Measurements from ENCODE around the gene TUBA8. TPM values are rescaled to one million over a fixed set of nuclear protein-coding genes. Genes with fewer than 3 reads are reported as not detected.
A peak's percentile ranks its signal among the peaks of the same experiment; 100 is the strongest.
"Not testable (repeated sequence)": the region's sequence is repeated elsewhere in the genome, so short reads cannot be mapped to it uniquely, and the experiment has no call there.

Gene TUBA8
- total RNA-seq = 1.0 and 1.3 TPM in 2 replicates

- DNase-seq = peak; percentile 54
Measured at GRCh38 chr22:18110194-18110953, at the start of gene TUBA8. Gene TUBA8 (plus strand): TSS chr22:18110809. CDS start chr22:18110866, 57 bp downstream.

GRCh38 chr22:18062421-18062820 is 48.2 kb upstream of the TUBA8 start:
- no peak for DNase-seq

- no peak for DNase-seq
Measured at GRCh38 chr22:18063306-18063705, 47.3 kb upstream of the TUBA8 start.

DNA sequence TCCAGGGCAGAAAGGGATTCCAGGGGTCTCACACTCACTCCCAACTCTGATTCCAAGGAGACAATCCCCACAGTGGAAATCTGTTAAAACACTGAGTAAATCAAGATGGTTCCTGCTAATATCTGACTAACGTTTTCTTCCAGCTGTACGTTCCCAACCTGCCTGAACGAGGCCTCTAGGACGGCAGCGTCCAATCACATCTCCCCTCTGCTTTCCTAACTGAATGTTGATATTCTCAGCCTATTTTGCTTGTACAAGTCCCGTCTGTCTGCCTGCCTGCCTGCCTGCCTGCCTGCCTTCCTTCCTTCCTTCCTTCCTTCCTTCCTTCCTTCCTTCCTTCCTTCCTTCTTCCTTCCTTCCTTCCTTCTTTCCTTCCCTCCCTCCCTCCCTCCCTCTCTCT is 46.9 kb upstream of the TUBA8 start:
- not testable (repeated sequence) for DNase-seq

DNA sequence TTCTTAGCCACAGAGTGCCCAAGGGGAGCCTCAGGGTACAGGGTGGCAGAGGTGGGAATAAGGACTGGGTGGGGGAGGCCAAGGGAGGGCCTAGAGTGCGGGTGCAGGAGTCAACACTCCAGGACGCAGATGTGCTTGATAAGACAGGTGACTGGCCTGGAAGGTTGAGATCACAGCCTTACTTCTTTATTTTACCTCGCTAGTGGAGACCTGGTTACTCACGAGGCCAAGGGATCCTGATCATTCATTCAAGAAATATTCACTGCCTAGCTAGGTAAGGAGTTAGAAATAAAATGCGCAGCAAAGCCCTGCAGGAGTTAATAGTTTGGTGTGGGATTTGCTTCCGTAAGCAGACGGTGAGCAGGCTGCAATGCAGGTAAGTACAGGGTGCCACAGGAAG is 46.0 kb upstream of the TUBA8 start:
- DNase-seq = no peak

- no peak for DNase-seq
Measured at GRCh38 chr22:18065256-18065655, 45.4 kb upstream of the TUBA8 start.

DNA sequence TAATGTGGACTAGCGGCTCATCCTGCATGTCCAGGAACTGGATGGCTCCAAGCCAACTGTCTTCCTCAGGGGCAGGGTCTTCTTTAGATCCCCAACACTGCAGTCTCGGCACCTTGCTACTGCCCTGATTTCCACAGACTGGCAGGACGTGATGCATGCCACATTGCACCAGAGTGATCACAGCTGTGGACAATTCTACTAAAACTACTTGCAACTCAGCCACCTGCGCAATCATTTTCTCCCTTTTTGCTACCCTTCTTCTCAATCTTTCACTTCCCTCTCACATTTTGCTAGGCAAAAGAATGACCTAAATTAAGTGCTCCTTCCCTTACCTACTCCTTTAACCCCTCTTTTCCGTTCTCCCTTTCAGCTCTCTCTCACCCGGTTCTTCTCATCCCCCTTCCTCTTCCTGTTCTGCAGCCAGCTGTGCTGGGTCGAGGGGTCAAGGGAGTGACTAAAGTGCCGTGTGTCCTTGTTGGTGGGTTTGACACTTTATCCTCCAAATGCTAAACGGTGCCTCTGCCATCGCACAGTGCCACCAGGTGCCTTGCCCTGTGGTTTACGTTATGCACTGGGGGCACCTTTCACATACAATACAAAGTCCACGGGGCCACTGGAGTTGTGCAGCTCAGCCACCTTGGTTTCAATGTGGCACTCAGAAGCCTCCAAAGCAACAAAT is 44.3 kb upstream of the TUBA8 start:
- no peak for DNase-seq

DNA sequence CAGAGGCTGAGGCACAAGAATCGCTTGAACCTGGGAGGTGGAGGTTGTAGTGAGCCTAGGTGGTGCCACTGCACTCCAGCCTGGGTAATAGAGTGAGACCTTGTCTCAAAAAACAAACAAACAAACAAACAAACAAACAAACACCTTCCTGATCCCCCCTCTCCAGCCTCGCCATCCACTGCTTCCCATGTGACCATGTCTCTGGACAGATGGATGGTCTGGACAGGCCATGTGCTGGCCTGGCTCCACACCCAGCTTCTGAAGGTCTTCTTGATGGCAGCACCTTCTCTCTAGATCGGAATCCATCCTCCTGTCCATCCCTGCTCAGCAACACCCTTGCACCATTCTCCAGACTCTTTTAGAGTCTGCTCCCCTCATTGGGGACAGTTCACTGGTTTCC is 43.5 kb upstream of the TUBA8 start:
- DNase-seq = no peak

- no peak for DNase-seq
Measured at GRCh38 chr22:18067548-18068341, 42.9 kb upstream of the TUBA8 start.

GRCh38 chr22:18068381-18068988 is 42.1 kb upstream of the TUBA8 start:
- DNase-seq = no peak

DNA sequence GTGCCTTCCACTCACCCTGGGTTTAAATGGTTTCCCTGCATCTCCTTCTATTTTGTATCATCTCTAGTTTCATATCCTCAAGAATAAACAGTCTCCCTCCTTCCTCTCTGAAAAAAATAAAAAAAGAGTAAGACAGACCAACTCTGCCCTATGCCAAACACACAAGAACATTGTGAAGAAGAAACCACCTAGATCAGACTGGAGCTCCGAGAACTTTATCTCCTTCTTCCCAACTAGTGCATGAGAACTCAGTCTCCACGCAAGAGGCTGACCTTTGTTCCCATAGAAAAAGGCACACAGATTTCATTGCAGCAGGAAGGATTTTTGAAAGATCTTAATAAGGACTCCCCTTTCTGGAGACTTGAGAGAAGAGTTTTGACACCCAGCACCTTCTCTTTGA is 41.6 kb upstream of the TUBA8 start:
- no peak for DNase-seq

- DNase-seq = no peak
Measured at GRCh38 chr22:18070041-18070440, 40.6 kb upstream of the TUBA8 start.

DNA sequence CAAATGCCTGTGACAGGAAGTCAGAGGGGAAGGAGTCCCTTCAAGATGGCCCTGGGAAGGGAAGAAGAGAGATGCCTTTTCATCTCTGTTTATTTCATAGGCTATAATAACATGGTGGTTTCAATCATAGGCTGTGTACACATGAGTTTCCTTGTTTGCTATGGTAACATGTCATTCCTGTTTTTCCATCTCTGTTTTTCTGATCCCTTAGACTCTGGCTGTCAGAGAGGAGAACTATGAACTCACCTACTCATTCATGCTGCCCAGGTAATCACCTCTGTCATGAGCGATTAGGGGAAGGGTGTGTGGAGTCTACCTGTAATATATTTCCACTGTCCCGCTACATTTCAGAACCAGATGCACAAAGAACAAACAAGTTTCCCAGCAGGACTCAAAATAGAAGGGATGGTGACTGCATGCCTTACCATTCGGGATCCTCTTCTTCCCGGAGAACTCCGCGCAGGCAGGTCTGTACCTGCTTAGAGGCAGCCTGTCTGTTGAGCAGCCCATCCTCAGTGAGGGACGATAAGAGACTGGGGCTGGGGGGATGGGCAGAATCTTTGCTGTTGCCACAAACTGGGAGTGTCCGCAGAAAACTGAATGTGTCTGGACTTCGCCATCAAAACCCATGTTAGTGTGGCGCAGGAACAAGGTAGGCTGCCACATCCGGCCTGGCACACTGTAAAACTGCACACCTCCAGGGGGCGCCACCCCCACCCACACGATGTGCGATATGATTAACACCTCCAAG is 39.9 kb upstream of the TUBA8 start:
- no peak for DNase-seq

- not testable (repeated sequence) for DNase-seq
Measured at GRCh38 chr22:18071307-18071967, 39.2 kb upstream of the TUBA8 start.

GRCh38 chr22:18071968-18072310 is 38.7 kb upstream of the TUBA8 start:
- DNase-seq = no peak

- no peak for DNase-seq
Measured at GRCh38 chr22:18073467-18073866, 37.1 kb upstream of the TUBA8 start.

DNA sequence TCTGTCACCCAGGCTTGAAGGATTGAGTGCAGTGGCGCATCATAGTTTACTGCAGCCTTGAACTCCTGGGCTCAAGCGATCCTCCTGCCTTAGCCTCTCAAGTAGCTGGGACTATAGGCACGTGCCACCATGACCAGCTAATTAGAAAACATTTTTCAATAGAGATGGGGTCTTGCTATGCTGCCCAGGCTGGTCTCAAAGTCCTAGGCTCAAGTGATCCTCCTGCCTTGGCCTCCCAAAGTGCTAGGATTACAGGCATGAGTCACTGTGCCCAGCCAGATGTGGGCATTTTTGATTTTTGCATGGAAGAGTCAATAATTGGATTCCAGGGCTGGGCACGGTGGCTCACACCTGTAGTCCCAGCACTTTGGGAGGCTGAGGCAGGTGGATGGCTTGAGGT is 36.7 kb upstream of the TUBA8 start:
- DNase-seq = not testable (repeated sequence)

- no peak for DNase-seq
Measured at GRCh38 chr22:18075101-18075719, 35.4 kb upstream of the TUBA8 start.

DNA sequence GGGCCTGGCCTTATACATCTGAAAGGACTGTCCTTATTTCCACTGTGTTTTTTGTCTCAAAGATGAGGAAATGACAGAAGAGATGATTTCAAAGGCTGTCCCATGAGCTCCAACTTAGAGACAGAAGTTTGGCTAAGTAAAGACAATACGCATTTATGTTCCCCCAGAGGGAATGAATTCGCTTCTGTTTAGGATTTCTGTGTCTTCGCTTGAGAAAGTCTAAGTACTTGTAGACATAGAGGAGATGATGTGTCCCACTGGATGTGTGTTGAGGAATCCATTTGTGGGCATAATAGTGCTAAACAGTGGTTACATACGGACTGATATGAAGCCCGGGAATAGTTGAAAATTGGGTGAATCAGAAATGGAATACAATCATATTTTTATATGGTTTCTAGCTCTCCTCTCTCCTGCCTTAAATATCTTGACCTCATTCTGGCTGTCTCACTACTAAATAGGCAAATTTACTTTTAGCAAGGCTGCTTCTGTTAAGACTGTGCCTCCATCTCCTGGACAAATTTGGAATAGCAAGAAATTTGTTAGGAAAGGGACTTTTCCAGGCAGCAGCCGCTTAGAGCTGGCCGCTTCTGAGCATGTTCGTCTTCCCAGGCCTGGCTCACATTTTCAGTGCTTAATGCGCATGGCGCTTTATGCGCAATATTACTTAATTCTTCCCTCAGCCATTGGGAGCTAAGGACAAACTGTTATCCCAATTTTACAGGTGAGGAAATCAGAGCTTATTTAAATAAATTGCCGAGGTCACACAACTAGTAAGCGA is 34.7 kb upstream of the TUBA8 start:
- DNase-seq = peak; percentile 93

DNA sequence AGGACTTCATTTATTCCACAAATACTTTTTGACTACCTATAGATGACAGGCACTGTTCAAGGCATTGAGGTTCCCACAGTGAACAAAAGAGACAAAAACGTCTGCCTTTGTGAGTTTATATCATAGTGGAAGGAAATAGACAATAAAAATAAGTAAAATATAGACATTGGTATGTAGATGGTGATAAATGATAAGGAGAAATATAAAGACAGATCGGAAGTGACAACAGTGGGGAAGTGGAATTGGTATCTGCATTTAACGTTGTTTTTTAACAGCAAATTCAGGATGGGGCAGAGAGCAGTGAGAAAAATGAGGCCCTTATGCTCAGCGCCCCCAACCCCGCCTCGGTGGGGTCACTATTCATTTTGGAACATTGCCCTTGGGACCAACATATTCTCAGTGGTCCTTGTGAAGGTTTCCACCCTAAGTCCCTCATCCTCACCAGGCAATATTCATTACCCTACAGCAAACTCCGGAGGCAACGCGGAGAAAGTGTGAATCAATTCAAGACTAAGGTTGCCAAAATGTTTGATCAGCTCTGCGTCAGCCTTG is 33.4 kb upstream of the TUBA8 start:
- DNase-seq = no peak
